ENCODE data around the gene WNK2.

WNK2 gene

DNA sequence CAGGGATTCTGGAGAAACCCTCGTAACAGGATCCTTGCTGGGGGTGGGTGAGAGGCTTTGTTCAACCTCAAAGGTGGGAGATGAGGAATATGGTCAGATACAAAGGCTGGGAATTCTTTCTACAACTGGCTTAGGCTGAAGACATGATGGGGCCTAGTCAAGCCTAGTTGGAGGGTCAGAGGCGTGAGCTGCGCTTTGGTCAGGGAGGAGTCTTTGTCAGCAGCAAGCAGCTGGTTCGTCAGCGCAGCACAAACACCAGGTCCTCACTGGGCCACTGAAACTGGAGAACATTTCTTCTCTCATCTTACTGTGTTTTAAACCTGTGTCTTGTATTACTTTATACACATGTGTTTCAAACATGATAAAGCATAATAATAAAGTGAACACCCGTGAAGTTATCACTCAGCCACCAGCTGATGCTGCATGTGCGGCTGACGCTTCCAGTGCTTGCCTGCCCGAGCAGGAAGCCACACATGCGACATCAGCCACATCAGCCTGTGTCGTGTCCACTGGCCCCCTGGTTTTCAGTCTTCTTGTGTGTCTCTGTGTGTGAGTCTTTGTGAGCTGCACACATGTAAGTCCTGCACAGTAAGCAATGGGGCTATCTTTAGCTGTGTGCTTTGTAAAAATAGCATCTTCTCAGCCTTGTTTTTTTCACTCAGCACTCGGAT is 81.5 kb downstream of the WNK2 start:
- no peak for DNase-seq (ENCODE audit: low read depth in 4 of 4, low spot score in 1 of 4)

DNA sequence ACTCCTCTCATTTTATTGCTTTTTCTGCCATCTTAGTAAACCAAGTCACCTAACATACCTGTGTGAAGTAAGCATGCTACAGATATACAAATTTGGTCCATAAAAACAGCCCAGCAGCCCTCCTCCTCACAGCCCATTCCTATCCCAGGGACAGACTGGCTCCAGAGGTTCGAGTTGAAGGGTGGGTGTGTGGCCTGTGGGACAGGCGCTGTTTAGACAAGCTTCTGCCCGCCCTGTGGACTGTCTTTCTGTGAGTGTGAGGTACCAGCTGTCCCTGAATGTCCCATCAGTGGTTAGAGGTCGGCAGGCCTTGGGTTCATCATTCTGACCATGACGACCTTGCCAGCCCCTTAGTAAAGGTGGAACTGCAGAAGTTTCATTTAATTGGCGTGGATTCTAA is 82.0 kb downstream of the WNK2 start:
- DNase-seq (ENCODE audit: low read depth in 4 of 4, low spot score in 1 of 4) = no peak

DNA sequence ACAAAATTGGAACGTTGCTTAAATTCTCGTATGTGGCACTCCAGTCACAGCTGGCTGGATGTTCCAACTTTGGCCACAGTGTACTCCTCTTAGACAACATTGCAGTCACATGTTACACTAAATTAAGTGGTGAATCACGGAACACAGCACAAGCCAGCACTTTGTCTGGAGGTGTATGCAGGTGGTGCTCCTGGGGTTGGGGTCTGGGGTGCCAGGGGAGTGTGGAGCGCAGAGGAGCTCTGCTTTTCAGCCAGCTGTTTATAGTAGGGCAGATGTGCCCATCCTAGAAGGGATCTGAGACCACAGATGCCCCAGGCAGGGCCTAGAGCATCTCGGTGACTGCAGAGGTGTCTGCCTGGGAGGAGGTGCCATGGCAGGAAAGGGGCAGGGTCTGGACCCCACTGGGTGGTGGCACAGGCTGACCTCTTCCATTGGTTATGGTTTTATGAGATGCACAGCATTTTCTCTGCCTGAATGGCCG is 82.6 kb downstream of the WNK2 start:
- no peak for DNase-seq (ENCODE audit: low read depth in 4 of 4, low spot score in 1 of 4)

DNA sequence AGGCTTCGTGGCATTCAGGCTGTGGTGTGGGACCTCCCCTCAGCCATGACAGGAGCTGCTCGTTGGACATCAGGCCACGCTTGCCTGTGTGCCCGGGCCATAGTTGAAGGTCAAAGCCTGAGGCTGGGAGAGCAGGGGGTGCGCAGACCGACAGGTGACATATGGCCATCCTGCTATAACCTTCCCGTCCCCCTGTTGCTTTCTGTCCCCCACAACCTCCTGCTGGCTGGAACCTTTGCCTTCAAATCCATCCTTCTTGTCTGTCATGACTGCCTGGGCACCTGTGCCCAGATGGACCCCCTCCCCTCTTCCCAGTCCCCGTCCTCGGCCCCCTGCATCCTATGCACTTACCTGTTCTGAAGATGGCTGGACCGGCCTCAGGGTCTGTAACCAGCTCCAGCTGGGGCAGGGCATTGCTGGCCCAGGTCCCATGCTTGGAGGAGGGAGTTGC is 83.2 kb downstream of the WNK2 start:
- no peak for DNase-seq (ENCODE audit: low read depth in 4 of 4, low spot score in 1 of 4)

DNA sequence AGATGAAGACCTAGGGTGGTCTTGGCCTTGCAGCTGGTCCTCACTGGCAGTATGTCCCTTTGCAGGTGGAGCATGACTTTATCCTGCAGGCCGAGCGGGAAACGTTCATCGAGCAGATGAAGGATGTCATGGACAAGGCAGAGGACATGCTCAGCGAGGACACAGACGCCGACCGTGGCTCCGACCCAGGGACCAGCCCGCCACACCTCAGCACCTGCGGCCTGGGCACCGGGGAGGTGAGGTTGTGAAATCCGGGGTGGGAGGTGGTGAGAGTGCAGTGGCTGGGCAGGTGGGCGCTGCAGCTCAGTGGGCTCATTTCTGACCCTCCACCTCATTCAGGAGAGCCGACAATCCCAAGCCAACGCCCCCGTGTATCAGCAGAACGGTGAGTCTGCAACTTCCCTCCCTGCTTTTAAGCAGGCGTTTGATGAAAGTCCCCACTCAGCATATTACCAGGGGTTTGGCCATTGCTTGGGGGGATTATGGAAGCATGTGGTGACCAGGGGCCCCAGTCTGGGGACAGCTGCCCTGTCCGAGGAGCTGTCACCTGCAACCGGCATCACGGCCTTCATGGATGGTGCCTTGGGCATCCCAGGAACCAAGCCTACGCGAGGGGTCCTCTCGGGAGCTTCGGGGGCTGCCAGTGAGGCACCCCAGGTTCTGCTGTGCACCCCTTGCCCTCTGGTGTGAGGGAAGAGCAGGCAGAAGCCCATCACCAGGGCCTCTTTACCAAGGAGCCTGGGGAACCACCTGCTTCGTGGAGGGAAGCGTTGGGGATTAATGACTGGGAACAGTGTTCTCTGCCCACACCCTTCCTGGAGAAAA is 84.0 kb downstream of the WNK2 start:
- no peak for DNase-seq (ENCODE audit: low read depth in 4 of 4, low spot score in 1 of 4)

DNA sequence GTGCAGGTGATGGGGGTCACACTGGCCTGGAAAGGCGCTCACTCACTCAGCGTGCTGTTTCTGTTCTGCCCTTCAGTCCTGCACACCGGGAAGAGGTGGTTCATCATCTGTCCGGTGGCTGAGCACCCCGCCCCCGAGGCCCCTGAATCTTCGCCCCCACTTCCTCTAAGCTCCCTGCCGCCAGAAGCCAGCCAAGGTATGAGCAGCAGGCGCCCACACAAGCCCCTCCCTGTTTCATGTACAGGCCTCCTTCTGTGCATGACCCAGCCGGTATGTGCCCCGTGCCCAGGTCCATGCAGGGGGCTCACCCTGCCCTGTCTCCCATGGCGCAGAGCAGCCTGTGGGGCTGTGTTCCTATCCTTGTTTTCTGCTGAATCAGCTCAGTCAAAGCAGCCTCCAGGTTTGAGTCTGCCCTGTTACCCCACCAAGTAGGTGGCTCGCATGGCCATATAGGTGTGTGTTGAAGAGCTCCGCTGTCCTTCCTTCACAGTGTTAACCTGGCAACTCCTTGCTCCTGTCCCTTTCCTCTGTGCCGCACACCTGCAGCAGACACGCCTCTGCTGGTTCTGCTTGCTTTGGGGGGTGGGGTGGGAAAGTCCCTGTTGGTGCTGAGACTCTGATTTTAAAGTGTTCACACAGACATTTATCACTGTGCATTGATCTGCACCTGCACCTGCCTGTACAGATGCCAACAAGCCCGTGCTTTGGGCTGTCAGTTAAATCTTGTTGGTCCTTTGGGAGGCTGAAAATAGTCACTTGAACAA is 84.8 kb downstream of the WNK2 start:
- DNase-seq (ENCODE audit: low read depth in 4 of 4, low spot score in 1 of 4) = peak in 2 of 4 experiments; percentile 9 to 26

DNA sequence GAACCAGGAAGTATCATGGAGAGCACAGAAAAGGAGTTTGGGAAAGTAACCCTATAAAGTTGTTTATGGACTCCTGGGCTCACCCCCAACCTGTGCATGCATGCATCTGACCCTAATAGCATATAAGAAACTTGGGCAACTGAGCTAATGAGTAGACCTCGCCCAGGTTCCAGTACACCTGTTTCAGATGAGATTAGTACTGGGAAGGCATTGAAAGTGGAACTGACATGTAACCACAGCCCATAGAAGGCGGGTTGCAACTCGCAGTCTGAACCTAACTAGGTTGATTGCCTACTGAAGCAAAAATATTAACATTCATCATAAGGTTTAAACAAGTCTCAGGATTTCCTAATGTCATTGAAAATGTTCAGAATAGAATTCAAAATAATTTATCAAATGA is 87.0 kb downstream of the WNK2 start:
- DNase-seq (ENCODE audit: low read depth in 4 of 4, low spot score in 1 of 4) = no peak

DNA sequence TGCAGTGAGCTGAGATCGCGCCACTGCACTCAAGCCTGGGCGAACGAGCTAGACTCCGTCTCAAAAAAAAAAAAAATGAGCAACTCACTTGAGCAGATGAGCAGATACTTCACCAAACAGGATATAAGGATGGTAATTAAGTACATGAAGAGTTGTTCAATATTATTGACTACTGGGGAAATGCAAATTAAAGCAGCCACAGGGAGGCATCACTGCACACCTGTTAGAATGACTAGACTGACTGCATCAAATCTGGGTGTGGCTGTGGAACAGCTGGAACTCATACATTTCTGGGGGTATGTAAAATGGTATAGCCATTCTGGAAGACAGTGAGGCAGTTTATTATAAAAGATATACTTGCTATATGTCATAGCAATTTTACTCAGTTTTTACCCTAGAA is 93.0 kb downstream of the WNK2 start:
- DNase-seq (ENCODE audit: low read depth in 4 of 4, low spot score in 1 of 4) = no peak

DNA sequence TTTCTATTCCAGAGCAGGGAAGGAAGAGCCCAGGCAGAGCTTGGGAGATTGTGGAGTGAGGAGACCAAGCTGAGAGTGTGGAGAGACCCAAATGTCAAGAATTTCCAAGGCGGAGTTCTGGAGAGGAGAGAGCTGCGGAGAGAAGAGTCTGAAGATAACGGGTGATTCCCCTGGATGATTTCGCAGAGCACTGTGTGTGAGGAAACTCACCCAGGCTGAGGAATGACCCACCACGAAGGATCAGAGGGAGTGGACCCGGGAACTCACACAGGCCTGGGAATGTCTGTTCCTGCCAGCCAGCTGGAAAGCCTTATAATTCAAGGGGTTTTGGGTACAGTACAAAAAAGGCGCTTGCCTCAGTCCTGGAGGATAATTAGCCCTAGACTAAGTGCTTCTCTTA is 94.2 kb downstream of the WNK2 start:
- DNase-seq (ENCODE audit: low read depth in 4 of 4, low spot score in 1 of 4) = no peak

DNA sequence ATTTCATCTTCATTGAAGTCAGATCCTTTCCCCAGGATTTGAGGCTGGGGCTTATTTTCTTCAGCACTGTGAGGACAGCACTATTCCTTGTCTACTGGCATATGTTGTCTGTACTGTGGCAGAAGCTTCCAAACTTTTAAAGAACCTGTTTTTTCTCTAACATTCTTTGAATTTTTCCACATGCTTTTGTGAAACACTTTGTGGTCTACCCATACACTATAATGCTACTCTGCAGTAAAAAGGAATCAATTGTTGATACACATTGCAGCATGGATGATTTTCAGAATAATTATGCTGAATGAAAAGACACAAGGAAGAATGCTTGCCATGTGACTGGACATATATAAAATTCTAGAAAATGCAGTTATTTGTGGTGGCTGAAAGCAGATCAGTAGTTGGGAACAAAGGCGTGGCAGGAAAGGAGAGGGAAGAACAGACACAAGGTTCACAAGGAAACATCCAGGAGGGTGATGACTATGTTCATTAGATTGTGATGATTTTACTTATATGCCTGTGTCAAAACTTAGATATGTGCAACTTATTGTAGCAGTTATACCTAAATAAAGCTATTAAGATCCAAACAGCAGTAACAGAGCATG is 96.8 kb downstream of the WNK2 start:
- no peak for DNase-seq (ENCODE audit: low read depth in 4 of 4, low spot score in 1 of 4)

DNA sequence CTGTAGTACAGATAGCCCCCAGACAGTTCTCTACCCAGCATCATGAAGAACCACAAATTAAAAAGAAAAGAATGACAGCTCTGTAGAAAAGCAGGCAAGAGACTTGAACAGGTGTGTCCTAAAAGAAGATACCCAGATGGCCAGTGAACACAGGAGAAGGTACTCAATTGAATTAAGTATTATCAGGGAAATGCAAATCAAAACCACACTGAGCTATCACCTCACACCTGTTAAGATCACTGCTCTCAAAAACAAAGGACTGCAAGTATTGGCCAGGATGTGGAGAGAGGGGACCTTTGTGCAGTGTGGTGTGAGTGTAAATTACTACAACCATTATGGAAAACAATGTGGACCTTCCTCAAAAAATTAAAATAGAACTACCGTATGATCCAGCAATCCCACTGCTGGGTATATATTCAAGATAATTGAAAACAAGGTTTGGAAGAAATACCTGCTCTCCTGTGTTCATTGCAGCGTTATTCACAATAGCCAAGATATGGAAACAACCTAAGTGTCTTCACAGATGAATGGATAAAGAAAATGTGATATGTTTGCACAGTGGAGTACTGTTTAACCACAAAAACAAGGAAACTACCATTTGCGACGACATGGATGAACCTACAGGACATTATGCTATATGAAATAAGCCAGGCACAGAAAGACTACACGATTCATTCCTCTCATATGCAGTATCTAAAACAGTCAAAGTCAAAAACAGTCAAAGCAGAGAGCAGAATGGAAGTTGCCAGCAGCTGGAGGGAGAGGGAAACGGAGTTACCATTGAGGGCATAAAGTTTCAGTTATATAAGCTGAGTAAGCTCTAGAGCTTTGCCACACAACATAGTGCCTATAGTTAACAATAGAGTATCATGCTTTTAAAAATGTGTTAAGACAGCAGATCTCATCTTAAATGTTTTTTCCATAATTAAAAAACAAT is 102.6 kb downstream of the WNK2 start:
- DNase-seq (ENCODE audit: low read depth in 4 of 4, low spot score in 1 of 4) = no peak

DNA sequence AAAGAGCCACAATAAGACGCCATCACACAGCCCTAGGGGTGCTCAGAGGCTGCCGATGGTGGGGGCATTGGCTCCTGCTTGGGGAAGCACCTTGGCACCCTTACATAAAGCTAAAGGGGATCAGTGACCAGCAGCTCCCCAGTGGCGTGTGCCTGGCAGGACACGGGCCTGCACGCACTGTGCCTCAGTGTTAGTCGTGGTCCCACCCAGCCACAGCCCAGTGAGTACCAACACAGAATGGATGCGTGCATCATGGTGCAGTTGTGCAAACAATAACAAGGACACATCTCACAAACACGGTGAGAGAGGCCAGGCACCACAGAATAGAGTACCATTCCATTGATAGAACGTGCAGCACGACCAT is 103.2 kb downstream of the WNK2 start:
- no peak for DNase-seq (ENCODE audit: low read depth in 4 of 4, low spot score in 1 of 4)

DNA sequence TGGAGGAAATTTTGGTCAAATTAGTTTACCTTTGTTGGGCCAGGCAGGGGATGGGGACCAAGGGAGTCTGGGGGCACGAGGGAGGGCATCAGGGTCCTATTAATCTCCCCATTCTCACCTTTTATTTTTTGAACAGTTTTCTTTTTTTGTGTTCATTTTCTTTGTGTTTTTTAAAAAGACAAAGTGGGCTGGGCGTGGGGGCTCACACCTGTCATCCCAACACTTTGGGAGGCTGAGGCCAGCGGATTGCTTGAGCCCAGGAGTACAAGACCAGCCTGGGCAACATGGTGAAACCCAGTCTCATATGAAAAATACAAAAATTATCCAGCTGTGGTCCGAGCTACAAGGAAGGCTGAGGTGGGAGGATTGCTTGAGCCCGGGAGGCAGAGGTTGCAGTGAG is 103.7 kb downstream of the WNK2 start:
- DNase-seq (ENCODE audit: low read depth in 4 of 4, low spot score in 1 of 4) = no peak

DNA sequence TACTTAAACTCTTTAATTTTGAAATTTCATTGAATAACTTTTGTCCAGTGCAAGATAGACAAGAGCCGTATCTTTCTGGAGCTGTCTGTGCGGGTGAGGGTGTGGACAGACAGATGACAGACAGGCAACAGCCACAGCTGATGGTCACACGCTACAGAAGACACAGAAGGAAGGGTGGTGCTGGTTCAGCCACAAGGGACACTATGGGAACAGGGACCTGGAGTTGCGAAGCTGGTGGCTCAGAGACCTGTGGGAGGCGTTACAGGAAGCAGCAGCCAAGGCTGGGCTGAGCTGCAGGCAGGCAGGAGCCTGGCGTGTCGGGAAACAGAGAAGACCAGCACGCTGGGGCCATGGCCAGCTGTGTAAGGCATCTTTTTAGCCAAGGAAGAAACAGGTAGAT is 104.4 kb downstream of the WNK2 start:
- no peak for DNase-seq (ENCODE audit: low read depth in 4 of 4, low spot score in 1 of 4)

DNA sequence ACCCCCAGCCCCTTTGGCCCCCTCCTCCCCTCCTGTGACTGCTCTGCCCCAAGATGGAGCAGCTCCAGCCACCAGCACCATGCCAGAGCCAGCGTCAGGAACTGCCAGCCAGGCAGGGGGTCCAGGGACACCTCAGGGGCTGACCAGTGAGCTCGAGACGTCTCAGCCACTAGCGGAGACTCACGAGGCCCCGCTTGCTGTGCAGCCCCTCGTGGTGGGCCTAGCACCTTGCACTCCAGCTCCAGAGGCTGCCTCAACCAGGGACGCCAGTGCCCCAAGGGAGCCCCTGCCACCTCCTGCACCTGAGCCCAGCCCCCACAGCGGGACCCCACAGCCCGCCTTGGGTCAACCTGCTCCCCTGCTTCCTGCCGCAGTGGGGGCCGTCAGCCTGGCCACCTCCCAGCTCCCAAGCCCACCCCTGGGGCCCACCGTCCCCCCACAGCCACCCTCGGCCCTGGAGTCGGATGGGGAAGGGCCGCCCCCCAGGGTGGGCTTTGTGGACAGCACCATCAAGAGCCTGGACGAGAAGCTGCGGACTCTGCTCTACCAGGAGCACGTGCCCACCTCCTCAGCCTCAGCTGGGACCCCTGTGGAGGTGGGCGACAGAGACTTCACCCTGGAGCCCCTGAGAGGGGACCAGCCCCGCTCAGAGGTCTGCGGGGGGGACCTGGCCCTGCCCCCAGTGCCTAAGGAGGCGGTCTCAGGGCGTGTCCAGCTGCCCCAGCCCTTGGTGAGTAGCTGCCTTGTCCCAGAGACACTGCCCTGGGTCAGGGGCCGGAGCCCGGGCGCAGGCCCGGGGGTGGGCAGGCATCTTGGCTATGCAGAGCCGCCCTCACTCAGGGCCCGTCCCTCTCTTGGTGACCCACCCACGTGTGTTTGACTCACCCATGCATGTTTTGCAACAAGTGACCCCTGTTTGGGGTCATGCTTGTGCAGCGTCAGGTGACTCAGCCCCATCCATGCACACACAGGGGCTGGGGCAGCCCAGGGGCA is 105.2 kb downstream of the WNK2 start:
- DNase-seq (ENCODE audit: low read depth in 4 of 4, low spot score in 1 of 4) = no peak

DNA sequence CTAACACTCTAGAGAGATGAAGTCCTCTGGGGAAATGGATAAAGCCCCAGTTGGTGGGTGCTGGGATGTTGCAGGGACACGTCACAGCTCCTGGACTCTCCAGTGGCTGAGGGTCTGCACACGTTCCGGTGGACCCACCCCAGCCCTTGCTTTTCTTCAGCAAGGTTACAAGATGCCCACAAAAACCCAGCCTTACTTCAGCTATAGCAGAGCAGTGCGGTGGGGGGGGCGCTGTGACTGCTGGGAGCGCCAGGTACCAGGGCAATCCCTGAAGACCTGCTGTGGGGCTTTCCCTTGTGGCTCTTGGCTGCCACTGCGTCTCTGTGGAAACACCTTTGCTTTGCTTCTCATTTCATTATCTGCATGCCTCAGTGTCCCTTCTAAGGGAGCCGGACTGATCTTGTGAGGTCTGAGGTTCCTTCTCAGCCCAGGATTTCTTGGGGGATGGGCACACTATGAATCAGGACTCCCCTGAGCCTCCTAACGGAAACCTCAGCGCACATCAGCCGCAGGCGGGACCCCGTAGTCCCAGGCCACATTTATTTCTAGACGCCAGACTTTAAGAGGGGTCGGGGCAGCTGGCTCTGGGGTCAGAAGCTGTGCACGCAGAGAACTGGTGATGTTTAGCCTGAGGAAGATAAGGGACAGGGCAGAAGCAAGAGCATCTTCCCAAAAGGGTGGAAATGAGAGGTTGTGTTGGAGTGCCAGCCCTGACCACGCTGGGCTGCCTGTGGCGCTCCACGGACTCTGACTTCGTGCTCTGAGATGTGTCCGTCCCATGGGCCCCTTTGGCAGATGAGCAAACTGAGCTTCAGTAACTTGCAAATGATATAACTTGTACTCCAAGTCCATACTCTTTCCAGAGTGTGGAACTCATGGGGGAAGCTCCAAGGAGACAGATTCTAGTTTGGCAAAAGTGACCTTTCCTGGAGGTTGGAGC is 106.8 kb downstream of the WNK2 start:
- DNase-seq (ENCODE audit: low read depth in 4 of 4, low spot score in 1 of 4) = no peak

DNA sequence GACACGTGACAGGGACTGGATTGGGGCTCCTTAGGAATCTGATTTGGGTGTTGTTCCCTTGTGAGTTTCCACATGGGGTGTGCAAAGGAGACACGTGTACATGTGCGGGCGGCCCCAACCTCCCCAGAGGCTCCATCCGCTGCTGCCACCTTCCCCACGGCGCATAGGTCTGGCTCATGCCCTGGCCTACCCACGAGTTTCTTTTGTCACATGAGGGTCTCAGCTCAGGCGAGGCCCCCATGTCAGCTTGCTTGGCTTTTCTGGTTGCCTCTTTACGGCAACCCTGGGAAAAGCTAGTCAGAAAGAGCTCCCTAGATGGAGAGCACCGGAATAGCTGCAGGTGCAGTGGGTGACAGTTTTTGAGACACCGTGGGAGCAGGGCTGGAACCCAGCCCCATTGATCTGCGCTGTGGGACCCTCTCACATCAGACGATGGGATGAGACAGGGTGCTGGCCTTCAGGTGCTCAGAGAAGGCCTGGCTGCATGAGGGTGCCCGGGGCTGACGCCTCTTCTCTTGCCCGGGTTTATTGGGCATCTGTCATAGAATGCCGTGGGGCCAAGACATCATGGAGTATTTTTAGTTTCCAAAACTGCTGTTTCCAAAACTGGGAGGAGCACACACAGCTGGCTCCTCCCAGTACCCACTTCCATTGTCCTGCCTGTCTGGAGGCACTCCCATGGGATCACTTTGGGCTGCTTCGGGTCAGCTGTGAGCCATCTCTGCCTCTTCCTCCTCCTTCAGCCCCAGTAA is 107.8 kb downstream of the WNK2 start:
- no peak for DNase-seq (ENCODE audit: low read depth in 4 of 4, low spot score in 1 of 4)

DNA sequence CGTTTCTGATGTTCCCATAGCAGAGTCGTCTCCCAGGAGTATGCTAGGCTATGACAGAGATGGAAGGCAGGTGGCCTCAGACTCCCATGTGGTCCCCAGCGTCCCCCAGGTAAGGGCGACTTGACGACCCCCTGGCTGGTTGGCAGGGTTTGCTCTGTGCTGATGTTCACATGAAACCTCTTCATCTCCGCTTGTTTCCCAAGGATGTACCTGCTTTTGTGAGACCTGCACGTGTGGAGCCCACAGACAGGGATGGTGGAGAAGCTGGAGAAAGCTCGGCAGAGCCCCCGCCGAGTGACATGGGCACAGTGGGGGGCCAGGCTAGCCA is 108.3 kb downstream of the WNK2 start:
- DNase-seq (ENCODE audit: low read depth in 4 of 4, low spot score in 1 of 4) = no peak
